GM12878 (cell line): ENCODE results near the gene SYNE4. TPM values are rescaled to one million over a fixed set of nuclear protein-coding genes. Genes with fewer than 3 reads are reported as not detected.

Experiments
- CREM ChIP-seq: IDR thresholded peaks from 2 replicates; pipeline ENCODE4 v1.6.1; 2014; ENCODE audit warnings: antibody characterized with exemption, low read depth
- GABPA ChIP-seq: IDR thresholded peaks from 2 replicates; pipeline ENCODE4 v1.6.1; 2014; ENCODE audit warnings: antibody characterized with exemption, low read depth, mild to moderate bottlenecking, inconsistent platforms
- GATAD2B ChIP-seq: fragments of 450-650 bp; conservative IDR thresholded peaks from 2 replicates; pipeline ENCODE4 v1.6.1; 2017; ENCODE audit warnings: low read depth, mild to moderate bottlenecking, moderate library complexity
- HDAC2 ChIP-seq: fragments of 200-600 bp; sonication (generic); IDR thresholded peaks from 2 replicates; pipeline ENCODE4 v1.6.1; 2017
- IKZF1 ChIP-seq: fragments of 450-650 bp; conservative IDR thresholded peaks from 2 replicates; pipeline ENCODE4 v1.6.1; 2017; ENCODE audit warnings: antibody characterized with exemption, mild to moderate bottlenecking
- NBN ChIP-seq: fragments of 450-650 bp; IDR thresholded peaks from 2 replicates; pipeline ENCODE4 v1.6.1; 2016
- NR2C1 ChIP-seq: fragments of 450-650 bp; IDR thresholded peaks from 2 replicates; pipeline ENCODE4 v1.6.1; 2017; ENCODE audit warnings: antibody characterized with exemption, mild to moderate bottlenecking, moderate library complexity
- RAD51 ChIP-seq: fragments of 450-650 bp; IDR thresholded peaks from 2 replicates; pipeline ENCODE4 v1.6.1; 2016; ENCODE audit warnings: moderate library complexity, mild to moderate bottlenecking, inconsistent platforms
- RFX5 ChIP-seq: IDR thresholded peaks from 2 replicates; pipeline ENCODE4 v1.6.1; 2011; ENCODE audit warnings: low read depth, low read length, improper control_type of control experiment
- SMAD1 ChIP-seq: fragments of 450-650 bp; IDR thresholded peaks from 2 replicates; pipeline ENCODE4 v1.6.1; 2018; ENCODE audit warnings: mild to moderate bottlenecking, low read depth; ENCODE audit not compliant: partially characterized antibody
- TAF1 ChIP-seq: IDR thresholded peaks from 2 replicates; pipeline ENCODE4 v1.6.1; 2011; ENCODE audit warnings: mild to moderate bottlenecking, low read depth, low read length, borderline replicate concordance
- TARDBP ChIP-seq: IDR thresholded peaks from 2 replicates; pipeline ENCODE4 v1.6.1; 2016; ENCODE audit warnings: borderline replicate concordance
- TBL1XR1 ChIP-seq: IDR thresholded peaks from 2 replicates; pipeline ENCODE4 v1.6.1; 2012; ENCODE audit warnings: low read depth, low read length, improper control_type of control experiment
- ZNF24 ChIP-seq: fragments of 450-650 bp; IDR thresholded peaks from 2 replicates; pipeline ENCODE4 v1.6.1; 2017; ENCODE audit warnings: antibody characterized with exemption, mild to moderate bottlenecking
- polyA plus RNA-seq, 11 experiments: library from polyadenylated mRNA; depleted of rRNA in 4 of 11; unstranded in 6 of 11; stranded (reverse) in 5 of 11; fragments of >200 nt; fragmentation: Nextera tagmentation in 4 of 11; fragmentation: Illumina TruSeq in 1 of 11; extraction: Ambion mirVana in 4 of 11; extraction: Trizol in 1 of 11; gene quantifications; 1 replicate in 1 of 11; 2 replicates in 10 of 11; pipeline versions ENCODE4 v1.2.1 to v1.2.3, GENCODE V29; 2011 to 2016; ENCODE audit warnings: inconsistent platforms in 2 of 11, missing spikeins in 2 of 11, low read depth in 1 of 11
- total RNA-seq, 4 experiments: library from RNA; depleted of rRNA in 3 of 4; stranded (reverse); fragments of >200 nt in 3 of 4; fragmentation: Illumina TruSeq in 1 of 4; extraction: Trizol in 1 of 4; gene quantifications; 2 replicates each; pipeline versions ENCODE4 v1.2.1 to v1.2.3, GENCODE V29; 2013 to 2021
- TF ChIP-seq, protein P1 (sequence below): fragments of 450-650 bp; IDR thresholded peaks from 2 replicates; pipeline ENCODE4 v1.6.1; 2017; ENCODE audit warnings: mild to moderate bottlenecking, moderate library complexity
- TF ChIP-seq, protein P2 (sequence below): fragments of 450-650 bp; IDR thresholded peaks from 2 replicates; pipeline ENCODE4 v1.6.1; 2016; ENCODE audit warnings: mild to moderate bottlenecking, moderate library complexity, borderline replicate concordance
- TF ChIP-seq, protein P3 (sequence below): IDR thresholded peaks from 2 replicates; pipeline ENCODE4 v1.6.1; 2012; ENCODE audit warnings: low read depth, low read length, improper control_type of control experiment
- TF ChIP-seq, protein P4 (sequence below): IDR thresholded peaks from 2 replicates; pipeline ENCODE4 v1.6.1; 2012; ENCODE audit warnings: mild to moderate bottlenecking, low read depth, low read length

The SYNE4 gene
- total and polyA plus RNA-seq, 10 of the 15 experiments (the other 5 are each of a cell fraction or from before 2014, with no cell fraction given), result 0.35 to 1.2 (median 0.71) TPM

DNA sequence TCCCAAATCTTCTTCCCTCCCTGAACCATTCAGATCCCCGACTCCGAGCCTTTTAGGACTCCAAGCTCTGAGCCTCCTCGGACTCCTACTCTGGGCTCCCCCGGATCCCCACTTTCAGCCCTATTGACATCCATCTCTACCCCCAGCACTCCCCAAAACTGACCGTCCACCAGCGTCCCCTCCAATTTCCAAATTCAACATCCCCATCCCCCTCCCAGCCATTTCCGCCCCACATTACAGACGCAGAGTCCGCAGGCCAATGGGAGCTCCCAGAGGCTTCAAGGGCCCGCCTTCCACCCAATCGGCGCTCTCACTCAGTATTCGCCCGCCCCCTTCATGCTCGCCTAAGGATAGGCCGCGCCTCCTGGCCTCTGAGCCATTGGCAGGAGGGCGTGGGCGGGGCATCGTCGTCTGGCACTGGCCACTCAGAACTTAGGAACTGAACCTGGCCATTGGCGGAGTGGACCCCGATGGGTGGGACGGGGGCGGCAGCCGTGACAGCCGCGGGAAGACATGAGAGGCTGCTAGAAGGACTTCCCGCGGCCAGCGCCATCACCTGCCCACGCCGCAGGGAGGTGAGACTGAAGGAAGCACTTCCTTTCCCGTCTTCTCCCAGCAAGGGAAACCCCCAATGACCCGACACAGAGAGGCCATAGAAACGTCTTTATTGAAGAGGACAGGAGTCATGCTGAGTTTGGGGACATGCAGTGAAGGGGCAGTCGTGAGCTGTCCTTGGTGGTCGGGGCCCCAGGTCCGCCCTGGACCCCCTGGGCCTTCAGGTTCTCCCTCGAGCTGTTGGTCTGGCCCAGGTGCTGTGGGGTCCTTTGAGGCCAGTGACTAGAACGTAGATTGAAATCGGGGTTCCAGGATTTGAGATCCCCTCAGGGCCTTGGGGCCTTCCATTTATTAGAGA lies 5.7 kb upstream of the SYNE4 start, which contains the start of gene ALKBH6 (continued):
- TF ChIP-seq, protein P1, sequence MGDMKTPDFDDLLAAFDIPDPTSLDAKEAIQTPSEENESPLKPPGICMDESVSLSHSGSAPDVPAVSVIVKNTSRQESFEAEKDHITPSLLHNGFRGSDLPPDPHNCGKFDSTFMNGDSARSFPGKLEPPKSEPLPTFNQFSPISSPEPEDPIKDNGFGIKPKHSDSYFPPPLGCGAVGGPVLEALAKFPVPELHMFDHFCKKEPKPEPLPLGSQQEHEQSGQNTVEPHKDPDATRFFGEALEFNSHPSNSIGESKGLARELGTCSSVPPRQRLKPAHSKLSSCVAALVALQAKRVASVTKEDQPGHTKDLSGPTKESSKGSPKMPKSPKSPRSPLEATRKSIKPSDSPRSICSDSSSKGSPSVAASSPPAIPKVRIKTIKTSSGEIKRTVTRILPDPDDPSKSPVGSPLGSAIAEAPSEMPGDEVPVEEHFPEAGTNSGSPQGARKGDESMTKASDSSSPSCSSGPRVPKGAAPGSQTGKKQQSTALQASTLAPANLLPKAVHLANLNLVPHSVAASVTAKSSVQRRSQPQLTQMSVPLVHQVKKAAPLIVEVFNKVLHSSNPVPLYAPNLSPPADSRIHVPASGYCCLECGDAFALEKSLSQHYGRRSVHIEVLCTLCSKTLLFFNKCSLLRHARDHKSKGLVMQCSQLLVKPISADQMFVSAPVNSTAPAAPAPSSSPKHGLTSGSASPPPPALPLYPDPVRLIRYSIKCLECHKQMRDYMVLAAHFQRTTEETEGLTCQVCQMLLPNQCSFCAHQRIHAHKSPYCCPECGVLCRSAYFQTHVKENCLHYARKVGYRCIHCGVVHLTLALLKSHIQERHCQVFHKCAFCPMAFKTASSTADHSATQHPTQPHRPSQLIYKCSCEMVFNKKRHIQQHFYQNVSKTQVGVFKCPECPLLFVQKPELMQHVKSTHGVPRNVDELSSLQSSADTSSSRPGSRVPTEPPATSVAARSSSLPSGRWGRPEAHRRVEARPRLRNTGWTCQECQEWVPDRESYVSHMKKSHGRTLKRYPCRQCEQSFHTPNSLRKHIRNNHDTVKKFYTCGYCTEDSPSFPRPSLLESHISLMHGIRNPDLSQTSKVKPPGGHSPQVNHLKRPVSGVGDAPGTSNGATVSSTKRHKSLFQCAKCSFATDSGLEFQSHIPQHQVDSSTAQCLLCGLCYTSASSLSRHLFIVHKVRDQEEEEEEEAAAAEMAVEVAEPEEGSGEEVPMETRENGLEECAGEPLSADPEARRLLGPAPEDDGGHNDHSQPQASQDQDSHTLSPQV, result no peak
- TF ChIP-seq HDAC2 (no peak), TARDBP (no peak), CREM (peak; percentile 74), TAF1 (peak; percentile 72), GATAD2B (0 out of 2 replicates have a peak, but pooled peaks have one; percentile 26), GABPA (peak; percentile 77), SMAD1 (peak; percentile 67), TBL1XR1 (no peak), ZNF24 (no peak), IKZF1 (peak; percentile 90), RAD51 (no peak), NBN (peak; percentile 80; the same call in 1 of the 2 replicates), NR2C1 (no peak), RFX5 (peak; percentile 69; the same call in 1 of the 2 replicates)
- TF ChIP-seq, protein P2, sequence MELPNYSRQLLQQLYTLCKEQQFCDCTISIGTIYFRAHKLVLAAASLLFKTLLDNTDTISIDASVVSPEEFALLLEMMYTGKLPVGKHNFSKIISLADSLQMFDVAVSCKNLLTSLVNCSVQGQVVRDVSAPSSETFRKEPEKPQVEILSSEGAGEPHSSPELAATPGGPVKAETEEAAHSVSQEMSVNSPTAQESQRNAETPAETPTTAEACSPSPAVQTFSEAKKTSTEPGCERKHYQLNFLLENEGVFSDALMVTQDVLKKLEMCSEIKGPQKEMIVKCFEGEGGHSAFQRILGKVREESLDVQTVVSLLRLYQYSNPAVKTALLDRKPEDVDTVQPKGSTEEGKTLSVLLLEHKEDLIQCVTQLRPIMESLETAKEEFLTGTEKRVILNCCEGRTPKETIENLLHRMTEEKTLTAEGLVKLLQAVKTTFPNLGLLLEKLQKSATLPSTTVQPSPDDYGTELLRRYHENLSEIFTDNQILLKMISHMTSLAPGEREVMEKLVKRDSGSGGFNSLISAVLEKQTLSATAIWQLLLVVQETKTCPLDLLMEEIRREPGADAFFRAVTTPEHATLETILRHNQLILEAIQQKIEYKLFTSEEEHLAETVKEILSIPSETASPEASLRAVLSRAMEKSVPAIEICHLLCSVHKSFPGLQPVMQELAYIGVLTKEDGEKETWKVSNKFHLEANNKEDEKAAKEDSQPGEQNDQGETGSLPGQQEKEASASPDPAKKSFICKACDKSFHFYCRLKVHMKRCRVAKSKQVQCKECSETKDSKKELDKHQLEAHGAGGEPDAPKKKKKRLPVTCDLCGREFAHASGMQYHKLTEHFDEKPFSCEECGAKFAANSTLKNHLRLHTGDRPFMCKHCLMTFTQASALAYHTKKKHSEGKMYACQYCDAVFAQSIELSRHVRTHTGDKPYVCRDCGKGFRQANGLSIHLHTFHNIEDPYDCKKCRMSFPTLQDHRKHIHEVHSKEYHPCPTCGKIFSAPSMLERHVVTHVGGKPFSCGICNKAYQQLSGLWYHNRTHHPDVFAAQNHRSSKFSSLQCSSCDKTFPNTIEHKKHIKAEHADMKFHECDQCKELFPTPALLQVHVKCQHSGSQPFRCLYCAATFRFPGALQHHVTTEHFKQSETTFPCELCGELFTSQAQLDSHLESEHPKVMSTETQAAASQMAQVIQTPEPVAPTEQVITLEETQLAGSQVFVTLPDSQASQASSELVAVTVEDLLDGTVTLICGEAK, result peak; percentile 62; the same call in 1 of the 2 replicates
- TF ChIP-seq, protein P3, sequence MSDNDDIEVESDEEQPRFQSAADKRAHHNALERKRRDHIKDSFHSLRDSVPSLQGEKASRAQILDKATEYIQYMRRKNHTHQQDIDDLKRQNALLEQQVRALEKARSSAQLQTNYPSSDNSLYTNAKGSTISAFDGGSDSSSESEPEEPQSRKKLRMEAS, result peak; percentile 57; the same call in 1 of the 2 replicates
- TF ChIP-seq, protein P4, sequence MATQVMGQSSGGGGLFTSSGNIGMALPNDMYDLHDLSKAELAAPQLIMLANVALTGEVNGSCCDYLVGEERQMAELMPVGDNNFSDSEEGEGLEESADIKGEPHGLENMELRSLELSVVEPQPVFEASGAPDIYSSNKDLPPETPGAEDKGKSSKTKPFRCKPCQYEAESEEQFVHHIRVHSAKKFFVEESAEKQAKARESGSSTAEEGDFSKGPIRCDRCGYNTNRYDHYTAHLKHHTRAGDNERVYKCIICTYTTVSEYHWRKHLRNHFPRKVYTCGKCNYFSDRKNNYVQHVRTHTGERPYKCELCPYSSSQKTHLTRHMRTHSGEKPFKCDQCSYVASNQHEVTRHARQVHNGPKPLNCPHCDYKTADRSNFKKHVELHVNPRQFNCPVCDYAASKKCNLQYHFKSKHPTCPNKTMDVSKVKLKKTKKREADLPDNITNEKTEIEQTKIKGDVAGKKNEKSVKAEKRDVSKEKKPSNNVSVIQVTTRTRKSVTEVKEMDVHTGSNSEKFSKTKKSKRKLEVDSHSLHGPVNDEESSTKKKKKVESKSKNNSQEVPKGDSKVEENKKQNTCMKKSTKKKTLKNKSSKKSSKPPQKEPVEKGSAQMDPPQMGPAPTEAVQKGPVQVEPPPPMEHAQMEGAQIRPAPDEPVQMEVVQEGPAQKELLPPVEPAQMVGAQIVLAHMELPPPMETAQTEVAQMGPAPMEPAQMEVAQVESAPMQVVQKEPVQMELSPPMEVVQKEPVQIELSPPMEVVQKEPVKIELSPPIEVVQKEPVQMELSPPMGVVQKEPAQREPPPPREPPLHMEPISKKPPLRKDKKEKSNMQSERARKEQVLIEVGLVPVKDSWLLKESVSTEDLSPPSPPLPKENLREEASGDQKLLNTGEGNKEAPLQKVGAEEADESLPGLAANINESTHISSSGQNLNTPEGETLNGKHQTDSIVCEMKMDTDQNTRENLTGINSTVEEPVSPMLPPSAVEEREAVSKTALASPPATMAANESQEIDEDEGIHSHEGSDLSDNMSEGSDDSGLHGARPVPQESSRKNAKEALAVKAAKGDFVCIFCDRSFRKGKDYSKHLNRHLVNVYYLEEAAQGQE, result peak; percentile 64; the same call in 1 of the 2 replicates
